Frontal cortex (tissue), 4 donors: Measurements from ENCODE around the gene PLCH1. TPM values are rescaled to one million over a fixed set of nuclear protein-coding genes. Genes with fewer than 3 reads are reported as not detected.
"Not testable (repeated sequence)": the region's sequence is repeated elsewhere in the genome, so short reads cannot be mapped to it uniquely, and the experiment has no call there.

Source experiments
- DNase-seq, 2 donors: peaks; one replicate each; pipeline ENCODE4 v3.0.0; 2012; ENCODE audit warnings: low spot score in 2 of 2
- FAIRE-seq: peaks from 2 replicates; lab custom pipeline; 2012; peaks lifted over from hg19 to GRCh38; lab: Jason Lieb, UNC
- total RNA-seq: library from RNA; depleted of rRNA; stranded (reverse); fragments of >200 nt; gene quantifications from one replicate; pipeline ENCODE4 v1.2.3, GENCODE V29; 2014
- donor health status: control.
- donor health status: control.
- donor health status: control.

The PLCH1 gene
- total RNA-seq, 1 donor from 2014 or later, result 19.2 TPM

DNA sequence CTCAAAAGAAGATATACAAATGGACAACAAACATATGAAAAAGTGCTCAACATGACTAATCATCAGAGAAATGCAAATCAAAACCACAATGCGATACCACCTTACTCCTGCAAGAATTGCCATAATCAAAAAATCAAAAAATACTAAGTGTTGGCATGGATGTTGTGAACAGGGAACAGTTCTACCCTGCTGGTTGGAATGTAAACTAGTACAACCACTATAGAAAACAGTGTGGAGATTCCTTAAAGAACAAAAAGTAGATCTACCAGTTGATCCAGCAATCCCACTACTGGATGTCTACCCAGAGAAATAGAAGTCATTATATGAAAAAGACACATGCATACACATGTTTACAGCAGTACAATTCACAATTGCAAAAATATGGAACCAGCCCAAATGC lies 129.7 kb downstream of the PLCH1 start:
- not testable (repeated sequence) for DNase-seq, FAIRE-seq

GRCh38 chr3:155614410-155614809 lies 130.5 kb downstream of the PLCH1 start:
- not testable (repeated sequence) for FAIRE-seq, DNase-seq

GRCh38 chr3:155611456-155611855 lies 133.4 kb downstream of the PLCH1 start:
- FAIRE-seq, result no peak
- DNase-seq, result no peak

DNA sequence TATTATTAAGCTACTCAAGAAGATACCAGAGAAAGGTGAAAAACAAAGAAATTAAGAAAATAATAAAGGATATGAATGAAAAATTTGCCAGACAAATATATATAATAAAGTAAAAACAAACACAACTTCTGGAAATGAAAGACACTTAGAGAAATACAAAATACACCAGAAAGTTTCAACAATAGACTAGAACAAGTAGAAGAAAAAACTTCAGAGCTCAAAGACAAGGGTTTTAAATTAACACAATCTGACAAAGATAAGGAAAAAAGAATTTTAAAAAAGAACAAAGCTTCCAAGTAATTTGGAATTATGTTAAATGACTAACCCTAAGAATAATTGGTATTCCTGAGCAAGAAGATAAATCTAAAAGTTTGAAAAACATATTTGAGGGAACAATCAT lies 135.3 kb downstream of the PLCH1 start:
- DNase-seq (no peak), FAIRE-seq (no peak)

GRCh38 chr3:155608228-155608920 lies 136.5 kb downstream of the PLCH1 start:
- FAIRE-seq, result no peak

GRCh38 chr3:155607761-155608160 lies 137.1 kb downstream of the PLCH1 start:
- DNase-seq (no peak), FAIRE-seq (no peak)

More at GRCh38 chr3:155608228-155608920, 136.5 kb downstream of the PLCH1 start:
- no peak for DNase-seq

DNA sequence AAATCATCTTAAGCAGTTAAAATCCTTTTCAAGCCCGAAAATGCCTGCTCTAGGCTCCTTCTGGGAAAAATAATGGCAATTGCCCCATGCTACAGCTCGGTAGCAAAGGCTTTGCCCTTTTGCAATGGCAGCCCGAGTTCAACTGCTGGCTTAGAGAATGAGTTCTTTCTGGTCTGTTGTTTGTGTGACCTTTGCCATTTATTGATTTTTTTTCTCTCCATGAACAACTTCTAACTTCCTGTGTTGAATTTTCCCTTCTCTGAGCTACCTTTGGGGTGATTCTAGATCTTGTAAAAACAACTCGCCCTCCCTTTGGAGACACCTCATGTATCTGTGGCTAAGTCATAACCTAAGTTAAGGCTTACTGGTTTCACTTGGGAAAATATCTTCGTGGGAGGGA lies 139.3 kb downstream of the PLCH1 start:
- no peak for DNase-seq
- no peak for FAIRE-seq

- FAIRE-seq (no peak), DNase-seq (no peak)
These were observed 139.9 kb downstream of the PLCH1 start for GRCh38 chr3:155604967-155605366.

GRCh38 chr3:155604126-155604525 lies 140.7 kb downstream of the PLCH1 start:
- no peak for DNase-seq
- FAIRE-seq, result no peak

- no peak for DNase-seq
- no peak for FAIRE-seq
These were observed 141.6 kb downstream of the PLCH1 start for GRCh38 chr3:155603302-155603701.

GRCh38 chr3:155602307-155602706 lies 142.6 kb downstream of the PLCH1 start:
- FAIRE-seq, result no peak
- no peak for DNase-seq

DNA sequence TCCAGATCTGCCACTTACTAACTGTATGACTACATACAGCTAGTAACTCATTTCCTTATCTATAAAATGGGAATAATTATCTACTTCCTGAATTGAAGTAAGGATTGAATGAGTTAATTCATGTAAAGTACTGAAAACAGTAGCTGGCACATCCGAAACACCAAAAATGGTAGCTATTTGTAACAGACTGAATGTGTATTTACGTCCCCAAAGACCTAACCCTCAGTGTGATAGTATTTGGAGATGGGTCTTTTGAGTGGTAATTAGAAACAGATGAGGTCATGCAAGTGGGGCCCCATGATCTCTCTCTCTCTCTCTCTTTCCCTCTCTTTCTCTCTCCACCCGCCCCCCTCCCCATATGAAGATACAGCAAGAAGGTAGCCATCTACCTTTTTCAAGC lies 146.2 kb downstream of the PLCH1 start:
- no peak for FAIRE-seq

GRCh38 chr3:155596615-155597014 lies 148.3 kb downstream of the PLCH1 start:
- FAIRE-seq (no peak), DNase-seq (no peak)

More for the DNA sequence above, 146.2 kb downstream of the PLCH1 start:
- no peak for DNase-seq

GRCh38 chr3:155595371-155595770 lies 149.5 kb downstream of the PLCH1 start:
- DNase-seq (no peak), FAIRE-seq (no peak)

- DNase-seq (no peak), FAIRE-seq (no peak)
These were observed 150.2 kb downstream of the PLCH1 start for GRCh38 chr3:155594526-155595187.

GRCh38 chr3:155587581-155587980 lies 157.3 kb downstream of the PLCH1 start:
- no peak for DNase-seq
- FAIRE-seq, result no peak

DNA sequence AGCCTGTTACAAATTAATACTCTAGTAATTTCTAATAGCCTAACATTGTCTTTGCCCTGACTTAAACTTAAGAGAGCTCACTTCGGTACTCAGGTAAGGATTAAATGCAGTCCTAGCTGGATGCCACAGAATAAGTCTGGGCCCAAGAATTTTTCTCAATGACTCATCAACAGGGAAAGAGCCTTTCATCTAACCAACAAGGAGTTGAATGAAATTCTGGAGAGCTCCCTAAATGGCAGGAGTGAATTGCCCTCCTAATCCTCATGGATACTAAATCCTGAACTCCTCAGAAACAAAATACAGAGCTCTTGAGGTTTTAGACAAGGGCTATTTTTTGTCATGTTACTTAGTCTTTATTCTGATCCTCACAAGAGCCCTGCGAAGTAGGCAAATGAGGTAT lies 159.5 kb downstream of the PLCH1 start:
- FAIRE-seq (no peak), DNase-seq (no peak)

DNA sequence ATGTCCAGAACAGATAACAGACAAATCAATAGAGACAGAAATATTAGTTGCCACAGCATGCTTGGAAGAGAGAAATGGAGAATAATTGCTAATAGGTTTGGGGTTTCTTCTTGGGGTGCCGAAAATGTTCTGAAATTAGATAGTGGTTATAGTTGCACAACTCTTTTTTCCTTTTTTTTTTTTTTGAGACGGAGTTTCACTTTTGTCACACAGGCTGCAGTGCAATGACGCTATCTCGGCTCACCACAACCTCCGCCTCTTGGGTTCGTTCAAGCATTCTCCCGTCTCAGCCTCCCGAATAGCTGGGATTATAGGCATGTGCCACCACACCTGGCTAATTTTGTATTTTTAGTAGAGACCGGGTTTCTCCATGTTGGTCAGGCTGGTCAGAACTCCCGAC lies 163.3 kb downstream of the PLCH1 start:
- no peak for FAIRE-seq
- DNase-seq, result no peak

DNA sequence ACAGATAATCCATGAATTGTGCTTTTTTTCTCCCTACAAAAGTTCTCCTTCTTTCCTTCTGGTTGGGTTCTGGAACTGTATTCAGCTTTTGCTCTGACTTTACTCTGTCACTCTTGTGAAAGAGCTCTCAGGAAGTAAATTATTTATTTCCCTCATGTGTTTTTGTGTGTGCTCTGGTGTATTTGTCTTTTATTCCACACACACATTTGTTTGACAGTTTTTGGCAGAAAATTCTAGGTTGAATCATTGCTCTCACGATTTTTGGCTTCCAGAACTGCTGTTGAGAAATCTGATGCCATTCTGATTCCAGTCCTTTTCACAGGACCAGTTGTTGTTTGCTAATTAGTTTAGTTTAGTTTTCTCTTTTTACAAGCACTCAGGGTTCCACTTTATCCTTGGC lies 172.8 kb downstream of the PLCH1 start:
- no peak for FAIRE-seq
- no peak for DNase-seq

- no peak for DNase-seq
- FAIRE-seq, result no peak
These were observed 176.6 kb downstream of the PLCH1 start for GRCh38 chr3:155568295-155568694.

- FAIRE-seq (no peak), DNase-seq (no peak)
These were observed 184.3 kb downstream of the PLCH1 start for GRCh38 chr3:155560594-155560993.

GRCh38 chr3:155560135-155560534 lies 184.7 kb downstream of the PLCH1 start:
- DNase-seq, result no peak
- no peak for FAIRE-seq
